CD4-positive, CD25-positive, alpha-beta regulatory T cell (primary cell): ENCODE data around the gene TDRD12. TPM values are rescaled to one million over a fixed set of nuclear protein-coding genes. Genes with fewer than 3 reads are reported as not detected.
"Not testable (repeated sequence)": the region's sequence is repeated elsewhere in the genome, so short reads cannot be mapped to it uniquely, and the experiment has no call there.

ENCODE experiments used
- ATAC-seq, 2 donors: fragments of 150-1000 bp; cut with Tn5 transposase; one replicate each; pipeline ENCODE4 v1.10.0; 2021; ENCODE audit warnings: low read depth in 2 of 2, moderate number of reproducible peaks in 2 of 2, moderate library complexity in 1 of 2
- DNase-seq, 3 donors: peaks; one replicate each; pipeline versions ENCODE4 v3.0.0 to v3.0.0-alpha.2; 2012 to 2022; ENCODE audit warnings: mixed read lengths in 1 of 3
- H3K27ac ChIP-seq: one replicate; pipeline ENCODE4 v1.7.0; 2013; ENCODE audit warnings: mild to moderate bottlenecking, low read length; ENCODE audit not compliant: insufficient read depth, poor library complexity, severe bottlenecking
- H3K27me3 ChIP-seq: one replicate; pipeline ENCODE4 v1.7.0; 2013; ENCODE audit warnings: low read length; ENCODE audit not compliant: control insufficient read depth, insufficient read depth
- H3K36me3 ChIP-seq: one replicate; pipeline ENCODE4 v1.7.0; 2013; ENCODE audit warnings: mild to moderate bottlenecking, low read length, moderate library complexity; ENCODE audit not compliant: control insufficient read depth, insufficient read depth
- H3K4me1 ChIP-seq: 2 replicates; pipeline ENCODE4 v1.7.0; 2013; ENCODE audit warnings: mild to moderate bottlenecking, low read length; ENCODE audit not compliant: insufficient read depth, control insufficient read depth, poor library complexity, severe bottlenecking
- H3K4me3 ChIP-seq: one replicate; pipeline ENCODE4 v1.7.0; 2013; ENCODE audit warnings: low read depth, mild to moderate bottlenecking, low read length, moderate library complexity
- H3K9me3 ChIP-seq, 2 experiments: 1 replicate in 1 of 2; 2 replicates in 1 of 2; pipeline ENCODE4 v1.7.0; 2013; ENCODE audit warnings: low read length in 2 of 2, mild to moderate bottlenecking in 1 of 2, moderate library complexity in 1 of 2; ENCODE audit not compliant: control insufficient read depth in 2 of 2
- H3K27ac Mint-ChIP-seq, 3 donors: one replicate each; pipeline ENCODE4 v1.8.0; 2020 to 2022; ENCODE audit warnings: mild to moderate bottlenecking in 3 of 3, mixed read lengths in 3 of 3, moderate library complexity in 2 of 3
- H3K27me3 Mint-ChIP-seq: one replicate; pipeline ENCODE4 v1.8.0; 2022; ENCODE audit warnings: mild to moderate bottlenecking, mixed read lengths
- H3K36me3 Mint-ChIP-seq: one replicate; pipeline ENCODE4 v1.8.0; 2020; ENCODE audit warnings: mixed read lengths
- H3K4me1 Mint-ChIP-seq, 4 donors: one replicate each; pipeline ENCODE4 v1.8.0; 2020 to 2022; ENCODE audit warnings: mixed read lengths in 4 of 4, mild to moderate bottlenecking in 1 of 4
- H3K4me3 Mint-ChIP-seq, 4 donors: one replicate each; pipeline ENCODE4 v1.8.0; 2020 to 2022; ENCODE audit warnings: mild to moderate bottlenecking in 4 of 4, mixed read lengths in 4 of 4, moderate library complexity in 3 of 4
- H3K9me3 Mint-ChIP-seq, 7 donors: one replicate each; pipeline ENCODE4 v1.8.0; 2020 to 2022; ENCODE audit warnings: mixed read lengths in 7 of 7, mild to moderate bottlenecking in 3 of 7, moderate library complexity in 2 of 7
- polyA plus RNA-seq, 4 donors: library from polyadenylated mRNA; unstranded; fragments of 300-500 nt; fragmentation: Illumina TruSeq; gene quantifications; one replicate each; pipeline ENCODE4 v1.2.3, GENCODE V29; 2021
- total RNA-seq: library from RNA; stranded (reverse); gene quantifications from one replicate; pipeline ENCODE4 v1.2.3, GENCODE V29; 2022

Gene TDRD12
- total and polyA plus RNA-seq, 5 donors from 2014 or later: 0.35 to 1.00 (median 0.45) TPM; not detected in 1

GRCh38 chr19:32711747-32712146 is 7.8 kb upstream of the TDRD12 start:
- Histone ChIP-seq H3K36me3 (peaks cover 31% of the 10 kb centered on the region), H3K27ac (no peak overlapping the region), H3K4me3 (no peak overlapping the region), H3K9me3 (no peaks in the 10 kb centered on the region), H3K27me3 (no peaks in the 10 kb centered on the region), H3K4me1 (peaks cover 3% of the 10 kb centered on the region)
- no peak for DNase-seq
- ATAC-seq: no peak
- Mint-ChIP-seq H3K27me3 (no peaks in the 10 kb centered on the region), H3K36me3 (peaks cover 11% of the 10 kb centered on the region), H3K27ac (no peak overlapping the region), H3K9me3 (no peaks in the 10 kb centered on the region), H3K4me3 (no peak overlapping the region), H3K4me1 (peaks cover 0 to 21% (median 17%) of the 10 kb centered on the region in 4 donors)

GRCh38 chr19:32716203-32716602 is 3.4 kb upstream of the TDRD12 start:
- not testable (repeated sequence) for H3K27me3 Mint-ChIP-seq, DNase-seq, H3K27me3 ChIP-seq, H3K9me3 Mint-ChIP-seq, H3K27ac ChIP-seq, H3K4me1 ChIP-seq, ATAC-seq, H3K27ac Mint-ChIP-seq, H3K4me3 ChIP-seq, H3K9me3 ChIP-seq, H3K4me1 Mint-ChIP-seq, H3K4me3 Mint-ChIP-seq
- H3K36me3 Mint-ChIP-seq: peaks cover 14% of the 10 kb centered on the region
- H3K36me3 ChIP-seq: peaks cover 22% of the 10 kb centered on the region

- Mint-ChIP-seq H3K36me3 (peaks cover 14% of the 10 kb centered on the region), H3K9me3 (no peaks in the 10 kb centered on the region), H3K27me3 (no peaks in the 10 kb centered on the region), H3K4me1 (peaks cover 0 to 3% (median 0%) of the 10 kb centered on the region in 4 donors), H3K4me3 (no peak overlapping the region), H3K27ac (no peak overlapping the region)
- ATAC-seq: no peak
- peaks cover 15% of the 10 kb centered on the region for H3K36me3 ChIP-seq
- H3K9me3 ChIP-seq: no peaks in the 10 kb centered on the region
- no peak for DNase-seq
- no peak overlapping the region for H3K4me3 ChIP-seq
- H3K27ac ChIP-seq: no peak overlapping the region
- no peaks in the 10 kb centered on the region for H3K27me3 ChIP-seq
- no peaks in the 10 kb centered on the region for H3K4me1 ChIP-seq
Measured at GRCh38 chr19:32717496-32717895, 2.1 kb upstream of the TDRD12 start.

GRCh38 chr19:32718286-32718685 is 1.3 kb upstream of the TDRD12 start:
- Histone ChIP-seq H3K27me3 (no peaks in the 10 kb centered on the region), H3K4me1 (no peaks in the 10 kb centered on the region), H3K27ac (no peak overlapping the region), H3K36me3 (peaks cover 9% of the 10 kb centered on the region), H3K9me3 (no peaks in the 10 kb centered on the region), H3K4me3 (no peak overlapping the region)
- H3K27me3 Mint-ChIP-seq: no peaks in the 10 kb centered on the region
- H3K27ac Mint-ChIP-seq: peak overlapping the region in 1 of 3 donors; percentile 61
- H3K36me3 Mint-ChIP-seq: peaks cover 13% of the 10 kb centered on the region
- peaks cover 0 to 3% (median 0%) of the 10 kb centered on the region in 4 donors for H3K4me1 Mint-ChIP-seq
- H3K9me3 Mint-ChIP-seq: no peaks in the 10 kb centered on the region
- ATAC-seq (no peak), DNase-seq (no peak)
- no peak overlapping the region for H3K4me3 Mint-ChIP-seq

GRCh38 chr19:32720216-32720935 is 809 bp downstream of the TDRD12 start:
- no peaks in the 10 kb centered on the region for H3K9me3 ChIP-seq
- Mint-ChIP-seq H3K4me3 (no peak overlapping the region), H3K27ac (no peak overlapping the region), H3K27me3 (no peaks in the 10 kb centered on the region), H3K4me1 (peaks cover 0 to 3% (median 0%) of the 10 kb centered on the region in 4 donors), H3K36me3 (peaks cover 5% of the 10 kb centered on the region), H3K9me3 (no peaks in the 10 kb centered on the region)
- DNase-seq: no peak
- H3K27me3 ChIP-seq: no peaks in the 10 kb centered on the region
- H3K27ac ChIP-seq: no peak overlapping the region
- no peaks in the 10 kb centered on the region for H3K4me1 ChIP-seq
- peaks cover 3% of the 10 kb centered on the region for H3K36me3 ChIP-seq
- H3K4me3 ChIP-seq: no peak overlapping the region
- no peak for ATAC-seq

- Mint-ChIP-seq H3K4me3 (no peak overlapping the region), H3K36me3 (peaks cover 5% of the 10 kb centered on the region), H3K9me3 (no peaks in the 10 kb centered on the region), H3K4me1 (peaks cover 0 to 3% (median 0%) of the 10 kb centered on the region in 4 donors), H3K27ac (no peak overlapping the region), H3K27me3 (no peaks in the 10 kb centered on the region)
- Histone ChIP-seq H3K4me3 (no peak overlapping the region), H3K36me3 (peaks cover 3% of the 10 kb centered on the region), H3K9me3 (no peaks in the 10 kb centered on the region), H3K4me1 (no peaks in the 10 kb centered on the region), H3K27ac (no peak overlapping the region), H3K27me3 (no peaks in the 10 kb centered on the region)
- no peak for DNase-seq
- ATAC-seq: no peak
Measured at GRCh38 chr19:32720936-32721250, 1.3 kb downstream of the TDRD12 start.

- no peaks in the 10 kb centered on the region for H3K9me3 ChIP-seq
- H3K4me1 ChIP-seq: no peaks in the 10 kb centered on the region
- Mint-ChIP-seq H3K4me3 (no peak overlapping the region), H3K4me1 (peaks cover 0 to 3% (median 0%) of the 10 kb centered on the region in 4 donors), H3K9me3 (peaks cover 0 to 2% (median 0%) of the 10 kb centered on the region in 7 donors), H3K27ac (no peak overlapping the region), H3K36me3 (no peaks in the 10 kb centered on the region), H3K27me3 (peaks cover 4% of the 10 kb centered on the region)
- ATAC-seq (no peak), DNase-seq (no peak)
- no peak overlapping the region for H3K4me3 ChIP-seq
- H3K27me3 ChIP-seq: peaks cover 2% of the 10 kb centered on the region
- no peak overlapping the region for H3K27ac ChIP-seq
- no peaks in the 10 kb centered on the region for H3K36me3 ChIP-seq
Measured at GRCh38 chr19:32735936-32736335, 16.4 kb downstream of the TDRD12 start.

- H3K4me1 ChIP-seq: peaks cover 11% of the 10 kb centered on the region
- H3K4me1 Mint-ChIP-seq: peaks cover 0 to 8% (median 4%) of the 10 kb centered on the region in 4 donors
- peaks cover 0 to 2% (median 0%) of the 10 kb centered on the region in 7 donors for H3K9me3 Mint-ChIP-seq
- H3K4me3 Mint-ChIP-seq: no peak overlapping the region
- H3K4me3 ChIP-seq: no peak overlapping the region
- peaks cover 4% of the 10 kb centered on the region for H3K27me3 Mint-ChIP-seq
- peaks cover 2% of the 10 kb centered on the region for H3K27me3 ChIP-seq
- no peak for DNase-seq
- H3K36me3 Mint-ChIP-seq: no peaks in the 10 kb centered on the region
- no peak for ATAC-seq
- no peak overlapping the region for H3K27ac ChIP-seq
- no peaks in the 10 kb centered on the region for H3K9me3 ChIP-seq
- no peak overlapping the region for H3K27ac Mint-ChIP-seq
- H3K36me3 ChIP-seq: no peaks in the 10 kb centered on the region
Measured at GRCh38 chr19:32743021-32743420, 23.5 kb downstream of the TDRD12 start.
